IPS-18a (cell line): Measurements from ENCODE around the gene NUDT1.

Experiments used
- H3K27ac ChIP-seq: one replicate; pipeline ENCODE4 v1.5.1; 2013; ENCODE audit warnings: low read length
- H3K27me3 ChIP-seq: one replicate; pipeline ENCODE4 v1.6.1; 2013; ENCODE audit warnings: mild to moderate bottlenecking, low read length; ENCODE audit not compliant: control insufficient read depth, insufficient read depth
- H3K36me3 ChIP-seq: one replicate; pipeline ENCODE4 v1.6.1; 2013; ENCODE audit warnings: low read depth, low read length; ENCODE audit not compliant: control insufficient read depth
- H3K4me1 ChIP-seq: one replicate; pipeline ENCODE4 v1.6.1; 2013; ENCODE audit warnings: low read depth, low read length; ENCODE audit not compliant: control insufficient read depth
- H3K4me3 ChIP-seq: one replicate; pipeline ENCODE4 v1.5.1; 2013; ENCODE audit warnings: low read length
- H3K9ac ChIP-seq: one replicate; pipeline ENCODE4 v1.6.1; 2013; ENCODE audit warnings: mild to moderate bottlenecking, low read length, moderate library complexity
- H3K9me3 ChIP-seq: one replicate; pipeline ENCODE4 v1.6.1; 2013; ENCODE audit warnings: low read depth, low read length; ENCODE audit not compliant: control insufficient read depth

The NUDT1 gene

DNA sequence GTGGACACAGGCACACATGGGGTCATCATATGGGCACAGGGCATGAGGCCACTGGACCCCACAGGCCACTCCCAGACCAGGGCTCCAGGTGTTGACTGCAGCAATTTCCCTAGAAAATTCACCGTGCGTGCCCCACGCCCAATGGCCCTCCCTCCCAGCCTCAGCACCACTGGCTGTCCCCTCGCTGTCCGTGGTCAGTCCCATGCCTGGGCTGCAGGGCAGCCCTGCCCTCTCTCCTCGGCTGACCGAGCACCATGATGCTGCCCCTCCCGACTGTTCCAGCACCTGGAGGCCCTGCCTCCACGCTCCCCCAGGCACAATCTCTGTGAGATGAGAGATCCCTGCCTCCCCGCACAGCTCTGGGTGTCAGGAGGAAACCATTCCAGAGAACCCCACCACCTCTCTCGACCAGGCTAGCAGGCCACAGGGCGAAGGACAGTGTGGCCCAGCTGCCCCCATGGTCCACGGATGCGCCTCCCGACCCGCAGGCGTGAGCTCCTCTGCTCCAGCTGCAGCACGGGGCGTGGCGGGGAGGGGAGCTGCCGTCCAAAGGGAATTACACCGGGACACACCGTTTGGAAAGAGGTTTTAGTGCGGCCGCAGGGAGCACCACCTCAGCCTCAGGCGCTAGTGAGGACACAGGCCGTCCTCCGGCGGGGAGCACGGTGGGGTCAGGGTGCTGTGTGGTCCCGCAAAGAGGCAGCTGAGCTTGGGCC lies 12.6 kb downstream of the NUDT1 start:
- Histone ChIP-seq H3K4me1 (no peaks in the 10 kb centered on the region), H3K27ac (no peak overlapping the region), H3K4me3 (no peak overlapping the region), H3K9me3 (no peaks in the 10 kb centered on the region), H3K27me3 (no peaks in the 10 kb centered on the region), H3K9ac (no peak overlapping the region), H3K36me3 (peaks cover 3% of the 10 kb centered on the region)

DNA sequence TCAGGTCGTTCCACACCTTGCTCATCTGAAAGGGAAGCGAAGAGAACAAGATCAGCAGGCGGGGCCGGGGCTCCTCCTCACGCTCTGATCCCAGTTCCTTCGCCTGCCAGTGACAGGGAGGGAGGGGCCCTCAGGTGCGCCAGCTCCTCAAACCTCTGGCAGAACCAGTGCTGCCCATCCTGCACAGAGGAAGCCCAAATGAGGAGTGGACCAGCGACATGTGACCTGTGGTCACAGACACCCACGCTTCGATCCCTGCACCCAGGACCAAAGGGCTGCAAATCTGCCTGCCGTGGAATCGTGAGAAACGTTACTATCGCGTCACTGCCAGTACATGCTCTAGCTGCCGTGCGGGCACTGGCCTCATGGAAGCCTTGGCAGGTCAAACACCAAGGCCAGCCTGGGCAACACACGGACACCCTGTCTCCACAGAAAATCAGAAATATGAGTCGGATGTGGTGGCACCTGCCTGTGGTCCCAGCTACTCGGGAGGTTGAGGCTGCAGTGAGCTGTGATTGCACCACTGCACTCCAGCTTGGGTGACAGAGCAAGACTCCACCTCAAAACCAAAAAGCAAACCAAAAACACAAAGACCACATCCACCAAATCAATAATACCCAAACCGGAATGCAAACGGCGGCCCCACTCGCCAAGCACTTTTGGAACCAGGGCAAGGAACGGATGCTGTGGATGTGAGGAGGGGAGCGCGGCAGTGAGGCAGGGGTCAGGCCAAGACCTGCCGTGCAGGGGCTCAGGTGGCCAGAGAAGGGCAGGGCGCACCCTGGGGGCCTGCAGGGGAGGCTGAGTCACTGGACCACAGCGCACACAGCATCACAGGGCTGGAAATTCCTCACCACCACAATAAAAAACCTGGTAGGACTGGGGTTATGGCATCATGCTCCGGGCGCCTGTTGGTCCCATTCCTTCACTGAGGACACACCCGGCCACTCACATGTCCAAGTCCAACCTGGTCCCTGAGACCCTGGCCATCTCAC lies 13.4 kb downstream of the NUDT1 start:
- Histone ChIP-seq H3K27me3 (no peaks in the 10 kb centered on the region), H3K4me3 (no peak overlapping the region), H3K27ac (no peak overlapping the region), H3K4me1 (no peaks in the 10 kb centered on the region), H3K36me3 (peaks cover 6% of the 10 kb centered on the region), H3K9me3 (no peaks in the 10 kb centered on the region), H3K9ac (no peak overlapping the region)

DNA sequence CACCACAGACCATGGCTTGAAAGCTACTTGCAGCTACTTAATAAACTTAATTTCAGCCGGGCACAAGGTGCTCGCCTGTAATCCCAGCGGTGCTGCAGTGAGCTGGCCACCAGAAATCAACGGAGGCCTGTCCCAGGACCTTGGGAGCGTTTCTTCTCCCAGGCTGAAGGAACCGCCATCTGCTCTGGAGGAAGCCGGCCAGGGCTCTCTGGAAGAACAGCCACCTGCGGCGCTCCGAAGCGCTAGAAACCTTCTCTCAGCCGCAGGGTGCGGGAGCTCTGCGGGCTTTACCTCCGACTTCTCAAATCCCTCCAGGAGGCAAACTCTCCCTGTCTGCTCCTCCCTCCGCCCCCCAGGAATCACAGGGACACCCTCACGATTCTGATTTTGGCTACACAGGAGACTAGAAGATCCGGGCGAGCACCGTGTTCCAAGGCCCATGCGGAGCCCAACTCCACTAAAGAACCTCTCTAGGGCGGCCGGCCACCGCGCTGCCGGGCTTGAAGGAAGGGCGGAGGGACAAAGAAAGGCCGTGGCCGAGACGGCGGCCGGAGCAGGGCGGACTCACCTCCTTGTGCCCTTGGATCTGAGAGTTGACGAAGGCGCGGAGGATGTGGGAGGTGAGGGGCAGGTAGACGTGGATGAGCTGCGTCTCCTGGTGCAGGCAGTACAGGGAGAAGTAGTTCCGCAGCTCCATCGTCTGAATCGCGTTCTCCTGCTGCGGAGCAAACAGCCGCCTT lies 14.4 kb downstream of the NUDT1 start:
- H3K4me1 ChIP-seq, result no peaks in the 10 kb centered on the region
- no peaks in the 10 kb centered on the region for H3K27me3 ChIP-seq
- no peak overlapping the region for H3K9ac ChIP-seq
- peaks cover 6% of the 10 kb centered on the region for H3K36me3 ChIP-seq
- H3K4me3 ChIP-seq, result no peak overlapping the region
- H3K9me3 ChIP-seq, result no peaks in the 10 kb centered on the region
- no peak overlapping the region for H3K27ac ChIP-seq

DNA sequence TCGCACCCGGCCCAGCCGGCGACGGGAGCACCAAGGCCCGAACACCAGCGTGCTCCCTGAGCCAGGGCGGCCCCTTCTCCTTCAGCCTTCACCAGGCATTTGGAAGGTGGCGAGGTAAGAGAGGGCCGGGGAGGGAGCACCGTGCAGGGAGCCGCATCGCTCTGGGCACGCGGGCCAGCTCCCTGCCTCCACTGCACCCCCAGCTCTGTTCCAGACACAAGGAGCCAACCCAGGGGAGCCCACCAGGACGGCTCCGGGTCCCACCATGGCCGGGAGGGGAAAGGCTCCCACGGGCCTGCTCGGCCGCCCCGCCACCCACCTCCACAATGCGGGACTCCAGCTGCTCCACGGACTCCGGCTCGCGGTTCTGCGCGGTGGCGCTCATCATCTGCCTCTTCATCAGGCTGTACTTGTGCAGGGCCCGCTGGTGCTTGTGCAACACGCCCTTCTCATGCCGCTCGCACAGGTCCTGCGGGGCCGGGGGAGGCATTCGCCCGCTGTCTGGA lies 15.1 kb downstream of the NUDT1 start:
- H3K9me3 ChIP-seq, result no peaks in the 10 kb centered on the region
- no peak overlapping the region for H3K9ac ChIP-seq
- H3K36me3 ChIP-seq, result peaks cover 6% of the 10 kb centered on the region
- no peak overlapping the region for H3K27ac ChIP-seq
- H3K4me1 ChIP-seq, result no peaks in the 10 kb centered on the region
- H3K4me3 ChIP-seq, result no peak overlapping the region
- H3K27me3 ChIP-seq, result no peaks in the 10 kb centered on the region

DNA sequence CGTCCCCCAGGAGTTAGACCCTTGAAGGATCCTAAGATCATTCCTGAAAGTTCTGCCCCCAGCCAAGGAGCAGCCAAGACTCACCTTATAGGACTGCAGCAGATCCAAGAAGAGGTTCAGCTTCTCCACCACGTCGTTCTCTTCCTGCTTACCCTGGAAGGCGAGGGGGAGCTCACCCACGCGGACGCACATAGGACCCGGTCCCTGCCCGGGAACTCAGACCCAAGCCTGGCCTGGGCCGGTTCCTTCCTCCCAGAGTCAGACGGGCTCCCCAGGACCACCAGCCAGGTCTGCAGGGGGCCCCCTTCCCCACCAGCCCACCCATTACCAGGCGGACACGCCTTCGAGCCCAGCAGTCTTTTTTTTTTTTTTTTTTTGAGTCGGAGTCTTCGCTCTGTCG lies 15.6 kb downstream of the NUDT1 start:
- Histone ChIP-seq H3K4me1 (no peaks in the 10 kb centered on the region), H3K9me3 (no peaks in the 10 kb centered on the region), H3K27ac (no peak overlapping the region), H3K36me3 (peaks cover 6% of the 10 kb centered on the region), H3K27me3 (no peaks in the 10 kb centered on the region), H3K4me3 (no peak overlapping the region), H3K9ac (no peak overlapping the region)

DNA sequence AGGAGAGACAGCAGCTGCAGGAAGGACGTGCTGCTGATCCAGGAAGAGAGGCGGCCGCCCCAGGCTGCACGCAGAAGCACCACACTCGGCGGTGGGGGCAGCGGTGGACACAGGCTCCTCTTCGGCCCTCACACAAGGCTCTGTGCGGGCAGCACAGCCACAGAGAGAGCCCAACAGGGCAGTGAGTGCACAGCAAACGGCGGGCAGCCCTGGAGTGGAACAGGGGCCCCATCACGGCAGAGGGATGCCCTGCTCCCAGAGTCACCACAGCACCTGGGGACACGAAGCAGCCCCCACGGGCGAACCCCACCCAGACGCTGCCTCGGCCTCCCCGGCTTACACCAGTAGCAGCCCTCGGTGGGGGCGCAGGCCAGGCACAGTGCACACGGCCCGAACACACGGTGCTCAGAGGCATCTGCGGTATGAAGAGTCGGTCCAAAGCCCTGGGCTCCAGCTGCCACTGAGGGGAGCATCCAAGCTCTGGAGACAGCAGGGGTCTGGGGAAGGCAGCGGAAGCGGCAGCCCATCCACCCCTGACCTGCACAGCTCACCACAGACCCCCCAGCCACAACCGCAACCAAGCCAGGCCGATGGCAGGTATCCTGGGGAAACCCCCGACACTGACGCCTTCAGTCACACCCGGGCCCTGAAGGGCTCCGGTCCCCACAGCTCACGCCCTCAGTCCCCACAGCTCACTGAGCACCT lies 16.8 kb downstream of the NUDT1 start:
- no peak overlapping the region for H3K9ac ChIP-seq
- H3K36me3 ChIP-seq, result peaks cover 6% of the 10 kb centered on the region
- no peaks in the 10 kb centered on the region for H3K27me3 ChIP-seq
- no peaks in the 10 kb centered on the region for H3K4me1 ChIP-seq
- no peak overlapping the region for H3K4me3 ChIP-seq
- H3K9me3 ChIP-seq, result no peaks in the 10 kb centered on the region
- H3K27ac ChIP-seq, result no peak overlapping the region

DNA sequence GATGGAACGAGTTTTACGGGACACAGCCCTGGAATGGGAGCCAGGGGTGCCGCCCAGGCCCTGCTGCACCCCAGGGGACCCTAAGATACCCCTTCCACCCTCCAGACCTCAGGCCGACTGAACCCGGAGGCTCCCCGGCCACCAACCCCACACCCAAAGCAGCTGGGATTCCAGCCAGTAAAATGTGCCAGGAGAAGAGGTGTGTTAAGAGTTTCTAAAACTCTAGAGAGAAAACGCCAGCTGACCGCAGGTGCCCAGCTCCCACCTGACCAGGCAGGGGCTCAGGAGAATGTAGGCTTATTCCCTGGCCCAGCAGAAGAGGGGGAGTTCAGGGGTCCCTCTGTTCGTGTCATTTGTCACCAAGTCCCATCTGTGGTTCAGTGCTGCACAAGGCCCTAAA lies 17.5 kb downstream of the NUDT1 start:
- H3K4me3 ChIP-seq, result no peak overlapping the region
- no peaks in the 10 kb centered on the region for H3K27me3 ChIP-seq
- peaks cover 6% of the 10 kb centered on the region for H3K36me3 ChIP-seq
- H3K9ac ChIP-seq, result no peak overlapping the region
- H3K27ac ChIP-seq, result no peak overlapping the region
- no peaks in the 10 kb centered on the region for H3K9me3 ChIP-seq
- H3K4me1 ChIP-seq, result no peaks in the 10 kb centered on the region

DNA sequence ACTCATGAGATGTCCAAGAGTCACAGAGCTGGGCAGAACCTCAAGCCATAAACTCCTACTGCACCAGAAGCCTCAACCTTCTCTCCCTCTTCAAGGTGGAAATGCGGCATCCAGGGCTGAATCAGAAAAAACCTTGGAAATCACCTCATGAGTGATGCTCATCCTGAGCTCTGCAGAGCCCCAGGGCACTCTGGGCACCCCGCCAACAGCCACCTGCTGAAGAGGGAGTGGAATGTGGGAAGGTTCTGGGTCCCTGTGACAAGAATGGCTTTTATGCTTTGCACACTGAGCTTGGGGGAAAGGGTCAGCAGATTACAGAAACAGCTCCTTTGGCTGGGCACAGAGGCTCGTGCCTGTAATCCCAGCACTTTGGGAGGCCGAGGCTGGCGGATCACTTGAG lies 18.8 kb downstream of the NUDT1 start:
- no peaks in the 10 kb centered on the region for H3K9me3 ChIP-seq
- H3K9ac ChIP-seq, result no peak overlapping the region
- H3K4me1 ChIP-seq, result no peaks in the 10 kb centered on the region
- H3K36me3 ChIP-seq, result peaks cover 6% of the 10 kb centered on the region
- H3K27ac ChIP-seq, result no peak overlapping the region
- no peak overlapping the region for H3K4me3 ChIP-seq
- H3K27me3 ChIP-seq, result no peaks in the 10 kb centered on the region

DNA sequence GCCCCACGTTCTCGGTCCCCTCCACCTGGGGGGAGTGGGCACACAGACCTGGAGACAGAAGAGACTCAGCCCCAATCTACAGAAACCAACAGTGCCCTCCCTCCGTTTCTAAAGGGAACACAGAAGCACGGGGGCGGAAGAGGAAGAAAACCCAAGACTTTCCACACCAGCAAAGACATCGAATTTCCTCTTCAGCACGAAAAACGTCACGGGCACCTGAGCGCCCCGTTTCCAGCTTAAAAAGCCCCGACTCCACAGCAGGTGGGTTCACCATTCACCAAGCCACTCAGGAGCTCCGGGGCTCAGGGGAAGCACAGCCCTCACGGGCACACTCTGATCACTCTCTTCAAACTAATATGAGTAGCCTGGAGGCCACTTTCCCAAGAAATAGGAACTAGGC lies 19.6 kb downstream of the NUDT1 start:
- Histone ChIP-seq H3K4me3 (no peak overlapping the region), H3K27ac (no peak overlapping the region), H3K9ac (no peak overlapping the region), H3K36me3 (peaks cover 6% of the 10 kb centered on the region), H3K27me3 (no peaks in the 10 kb centered on the region), H3K4me1 (no peaks in the 10 kb centered on the region), H3K9me3 (no peaks in the 10 kb centered on the region)

DNA sequence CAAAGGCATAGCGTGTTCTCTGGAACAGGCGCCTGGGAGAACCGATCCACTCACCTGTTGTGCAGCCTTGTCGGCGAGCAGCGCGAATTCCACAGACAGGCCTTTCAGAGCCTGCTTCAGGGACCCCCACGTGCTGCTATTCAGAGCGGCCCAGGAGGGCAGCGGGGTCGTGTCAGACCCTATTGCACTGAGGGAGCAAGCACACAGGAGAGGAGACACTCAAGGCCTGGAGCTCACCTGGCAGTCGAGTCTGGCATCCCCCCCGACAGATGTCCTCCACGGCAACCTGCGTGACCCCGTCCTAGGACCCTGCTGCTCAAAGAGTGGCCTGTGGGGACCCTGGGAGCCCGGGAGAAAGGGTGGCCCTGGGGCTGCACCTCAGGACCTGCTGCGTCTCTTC lies 21.1 kb downstream of the NUDT1 start:
- H3K27ac ChIP-seq, result no peak overlapping the region
- peaks cover 6% of the 10 kb centered on the region for H3K36me3 ChIP-seq
- no peaks in the 10 kb centered on the region for H3K27me3 ChIP-seq
- H3K4me1 ChIP-seq, result no peaks in the 10 kb centered on the region
- H3K9ac ChIP-seq, result no peak overlapping the region
- no peak overlapping the region for H3K4me3 ChIP-seq
- no peaks in the 10 kb centered on the region for H3K9me3 ChIP-seq

DNA sequence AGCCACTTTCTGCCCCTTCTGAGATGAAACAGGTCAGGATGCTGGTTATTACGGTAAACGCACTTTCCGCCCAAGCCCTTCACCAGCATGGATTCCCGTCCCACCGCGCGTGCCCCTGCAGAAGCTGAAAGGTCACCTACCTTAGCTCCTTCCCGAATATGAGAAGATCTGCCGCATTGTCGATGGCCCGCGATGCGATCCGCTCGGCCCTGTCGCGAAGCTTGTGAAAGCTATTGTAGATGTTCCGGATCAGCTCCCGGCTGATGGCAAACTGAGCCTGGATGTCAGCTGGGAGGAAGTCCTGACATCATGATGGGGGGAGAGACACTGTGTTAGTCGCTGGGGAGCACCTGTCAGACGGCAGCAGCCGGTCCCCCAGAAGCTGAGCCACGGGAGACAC lies 22.1 kb downstream of the NUDT1 start:
- Histone ChIP-seq H3K27me3 (no peaks in the 10 kb centered on the region), H3K9me3 (no peaks in the 10 kb centered on the region), H3K4me3 (no peak overlapping the region), H3K36me3 (peaks cover 6% of the 10 kb centered on the region), H3K27ac (no peak overlapping the region), H3K4me1 (no peaks in the 10 kb centered on the region), H3K9ac (no peak overlapping the region)
